Measurements from ENCODE around the gene DDO. TPM values are rescaled to one million over a fixed set of nuclear protein-coding genes. Genes with fewer than 3 reads are reported as not detected.

DDO gene
- total and polyA plus RNA-seq, 2 experiments from 2014 or later = 0.10 TPM; not detected in 1

DNA sequence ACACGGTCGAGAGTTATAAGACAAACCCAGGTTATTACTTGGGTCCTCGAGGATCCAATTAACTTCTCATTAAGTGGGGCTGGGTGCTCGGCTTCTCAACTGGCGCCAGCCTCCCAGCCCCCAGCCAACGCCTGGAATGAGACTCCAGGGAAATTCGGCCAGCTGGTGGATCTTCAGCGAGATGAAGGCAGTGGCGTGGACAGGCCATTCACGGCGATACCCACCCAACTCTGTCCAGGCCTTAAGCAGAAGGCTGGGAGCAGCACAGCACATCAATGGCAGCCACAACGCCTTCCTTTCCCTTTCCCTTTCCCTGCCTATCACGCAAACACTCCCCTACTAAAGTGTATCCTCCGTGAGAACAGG is 58.1 kb downstream of the DDO start:
- Mint-ChIP-seq H3K27me3 (ENCODE audit: insufficient read depth, low read depth, poor library complexity) (peaks cover 37% of the 10 kb centered on the region), H3K4me1 (peaks cover 50% of the 10 kb centered on the region), H3K27ac (no peak overlapping the region), H3K36me3 (ENCODE audit: low read depth) (no peaks in the 10 kb centered on the region; the same call in 2 of the 3 replicates), H3K9me3 (no peaks in the 10 kb centered on the region), H3K4me3 (peak overlapping the region; percentile 83)
- Histone ChIP-seq H3K4me1 (ENCODE audit: insufficient read depth) (peaks cover 54% of the 10 kb centered on the region), H3K36me3 (ENCODE audit: insufficient read depth) (no peaks in the 10 kb centered on the region), H3K27ac (ENCODE audit: low read depth) (no peak overlapping the region), H2AFZ (peak overlapping the region; percentile 97), H3K79me2 (replicated peaks; ENCODE audit: insufficient read depth) (no peaks in the 10 kb centered on the region), H4K20me1 (replicated peaks; ENCODE audit: insufficient read depth) (no peaks in the 10 kb centered on the region), H3F3A (replicated peaks; ENCODE audit: low read depth) (no peaks in the 10 kb centered on the region), H3K4me2 (peak overlapping the region; percentile 90), H3K4me3 (peak overlapping the region; percentile 82), H3K9me2 (ENCODE audit: insufficient read depth) (no peaks in the 10 kb centered on the region), H3K27me3 (ENCODE audit: insufficient read depth) (peaks cover 48% of the 10 kb centered on the region)
- TF ChIP-seq ZNF331 (CRISPR knock-in tag; IDR thresholded peaks at IDR 0.05; ENCODE audit: low read depth) (no peak), NANOG (IDR thresholded peaks at IDR 0.05; ENCODE audit: borderline replicate concordance) (no peak), ZNF462 (CRISPR knock-in tag; IDR thresholded peaks at IDR 0.05) (no peak), CREB1 (CRISPR knock-in tag; IDR thresholded peaks at IDR 0.05; ENCODE audit: low read depth) (no peak), STAT1 (IDR thresholded peaks at IDR 0.05; ENCODE audit: unreplicated experiment) (no peak)
- ATAC-seq (no peak; the same call in 2 of the 3 replicates), DNase-seq (ENCODE audit: low spot score) (no peak)

- H3K4me1 Mint-ChIP-seq = peaks cover 54% of the 10 kb centered on the region
- H2AFZ ChIP-seq = peak overlapping the region; percentile 97; the same call in 1 of the 2 replicates
- peaks cover 56% of the 10 kb centered on the region for H3K4me1 ChIP-seq (ENCODE audit: insufficient read depth)
- H3K36me3 ChIP-seq (ENCODE audit: insufficient read depth) = no peaks in the 10 kb centered on the region
- H3K27ac ChIP-seq (ENCODE audit: low read depth) = no peak overlapping the region
- H3K4me2 ChIP-seq = peak overlapping the region; percentile 90
- no peaks in the 10 kb centered on the region for H3F3A ChIP-seq (replicated peaks; ENCODE audit: low read depth)
- DNase-seq (ENCODE audit: low spot score) = peak; percentile 30
- peaks cover 37% of the 10 kb centered on the region for H3K27me3 Mint-ChIP-seq (ENCODE audit: insufficient read depth, low read depth, poor library complexity)
- H3K9me3 Mint-ChIP-seq = no peaks in the 10 kb centered on the region
- no peaks in the 10 kb centered on the region for H4K20me1 ChIP-seq (replicated peaks; ENCODE audit: insufficient read depth)
- H3K36me3 Mint-ChIP-seq (ENCODE audit: low read depth) = no peaks in the 10 kb centered on the region; the same call in 2 of the 3 replicates
- peak overlapping the region; percentile 82 for H3K4me3 ChIP-seq
- peak; percentile 21 for ATAC-seq
- H3K27me3 ChIP-seq (ENCODE audit: insufficient read depth) = peaks cover 48% of the 10 kb centered on the region
- peak overlapping the region; percentile 83 for H3K4me3 Mint-ChIP-seq
- H3K79me2 ChIP-seq (replicated peaks; ENCODE audit: insufficient read depth) = no peaks in the 10 kb centered on the region
- no peak overlapping the region for H3K27ac Mint-ChIP-seq
- H3K9me2 ChIP-seq (ENCODE audit: insufficient read depth) = no peaks in the 10 kb centered on the region
- TF ChIP-seq ZNF462 (CRISPR knock-in tag; IDR thresholded peaks at IDR 0.05) = no peak
Measured at GRCh38 chr6:110356778-110357177, 58.6 kb downstream of the DDO start.
